HUES6 (cell line): ENCODE data around the gene SPTLC3.

Source experiments
- H3K27ac ChIP-seq: 2 replicates; pipeline ENCODE4 v1.7.0; 2013; ENCODE audit warnings: low read depth, mild to moderate bottlenecking, low read length, inconsistent platforms
- H3K27me3 ChIP-seq: 2 replicates; pipeline ENCODE4 v1.6.1; 2013; ENCODE audit warnings: low read length; ENCODE audit not compliant: control insufficient read depth, insufficient read depth
- H3K36me3 ChIP-seq: 2 replicates; pipeline ENCODE4 v1.6.1; 2013; ENCODE audit warnings: low read length; ENCODE audit not compliant: control insufficient read depth, insufficient read depth
- H3K4me1 ChIP-seq: 2 replicates; pipeline ENCODE4 v1.6.1; 2013; ENCODE audit warnings: low read length; ENCODE audit not compliant: control insufficient read depth, insufficient read depth
- H3K4me3 ChIP-seq: 2 replicates; pipeline ENCODE4 v1.5.1; 2013; ENCODE audit warnings: low read depth, low read length
- H3K9ac ChIP-seq: one replicate; pipeline ENCODE4 v1.6.1; 2013; ENCODE audit warnings: mild to moderate bottlenecking, low read length
- H3K9me3 ChIP-seq: 2 replicates; pipeline ENCODE4 v1.6.1; 2013; ENCODE audit warnings: low read depth, low read length; ENCODE audit not compliant: control insufficient read depth, insufficient read depth

SPTLC3 gene

GRCh38 chr20:13117200-13117599, 108.4 kb downstream of the SPTLC3 start:
- H3K9ac ChIP-seq = no peak overlapping the region
- no peak overlapping the region for H3K27ac ChIP-seq
- H3K36me3 ChIP-seq = no peaks in the 10 kb centered on the region
- peaks cover 9% of the 10 kb centered on the region; the same call in 1 of the 2 replicates for H3K4me1 ChIP-seq
- no peaks in the 10 kb centered on the region for H3K27me3 ChIP-seq
- no peak overlapping the region for H3K4me3 ChIP-seq
- H3K9me3 ChIP-seq = no peaks in the 10 kb centered on the region

GRCh38 chr20:13118676-13119075, 109.9 kb downstream of the SPTLC3 start:
- H3K4me1 ChIP-seq = peaks cover 9% of the 10 kb centered on the region; the same call in 1 of the 2 replicates
- H3K27me3 ChIP-seq = no peaks in the 10 kb centered on the region
- H3K9me3 ChIP-seq = no peaks in the 10 kb centered on the region
- H3K9ac ChIP-seq = no peak overlapping the region
- no peak overlapping the region for H3K4me3 ChIP-seq
- H3K36me3 ChIP-seq = no peaks in the 10 kb centered on the region
- H3K27ac ChIP-seq = no peak overlapping the region

- Histone ChIP-seq H3K4me3 (no peak overlapping the region), H3K36me3 (no peaks in the 10 kb centered on the region), H3K27me3 (no peaks in the 10 kb centered on the region), H3K9me3 (no peaks in the 10 kb centered on the region), H3K9ac (no peak overlapping the region), H3K27ac (no peak overlapping the region), H3K4me1 (peaks cover 9% of the 10 kb centered on the region; the same call in 1 of the 2 replicates)
Measured at GRCh38 chr20:13119583-13119982, 110.8 kb downstream of the SPTLC3 start.

- Histone ChIP-seq H3K9ac (no peak overlapping the region), H3K36me3 (no peaks in the 10 kb centered on the region), H3K4me1 (peaks cover 9% of the 10 kb centered on the region; the same call in 1 of the 2 replicates), H3K27ac (no peak overlapping the region), H3K27me3 (no peaks in the 10 kb centered on the region), H3K4me3 (no peak overlapping the region), H3K9me3 (no peaks in the 10 kb centered on the region)
Measured at GRCh38 chr20:13120471-13120870, 111.7 kb downstream of the SPTLC3 start.

GRCh38 chr20:13121840-13122515, 113.2 kb downstream of the SPTLC3 start:
- H3K27ac ChIP-seq = no peak overlapping the region
- no peaks in the 10 kb centered on the region for H3K27me3 ChIP-seq
- H3K9me3 ChIP-seq = no peaks in the 10 kb centered on the region
- H3K36me3 ChIP-seq = no peaks in the 10 kb centered on the region
- H3K4me1 ChIP-seq = peaks cover 9% of the 10 kb centered on the region; the same call in 1 of the 2 replicates
- H3K9ac ChIP-seq = no peak overlapping the region
- H3K4me3 ChIP-seq = no peak overlapping the region

GRCh38 chr20:13125486-13125885, 116.7 kb downstream of the SPTLC3 start:
- Histone ChIP-seq H3K4me3 (no peak overlapping the region), H3K9ac (no peak overlapping the region), H3K27me3 (no peaks in the 10 kb centered on the region), H3K4me1 (peaks cover 9% of the 10 kb centered on the region; the same call in 1 of the 2 replicates), H3K9me3 (peaks cover 7% of the 10 kb centered on the region), H3K27ac (no peak overlapping the region), H3K36me3 (no peaks in the 10 kb centered on the region)

- H3K9me3 ChIP-seq = peaks cover 7% of the 10 kb centered on the region
- no peak overlapping the region for H3K27ac ChIP-seq
- no peaks in the 10 kb centered on the region for H3K36me3 ChIP-seq
- H3K4me1 ChIP-seq = no peaks in the 10 kb centered on the region
- no peak overlapping the region for H3K9ac ChIP-seq
- no peak overlapping the region for H3K4me3 ChIP-seq
- H3K27me3 ChIP-seq = no peaks in the 10 kb centered on the region
Measured at GRCh38 chr20:13128173-13128572, 119.4 kb downstream of the SPTLC3 start.

- no peaks in the 10 kb centered on the region for H3K4me1 ChIP-seq
- H3K27ac ChIP-seq = no peak overlapping the region
- H3K36me3 ChIP-seq = no peaks in the 10 kb centered on the region
- no peak overlapping the region for H3K9ac ChIP-seq
- no peak overlapping the region for H3K4me3 ChIP-seq
- peaks cover 7% of the 10 kb centered on the region for H3K9me3 ChIP-seq
- H3K27me3 ChIP-seq = no peaks in the 10 kb centered on the region
Measured at GRCh38 chr20:13130061-13130706, 121.4 kb downstream of the SPTLC3 start.

- no peak overlapping the region for H3K9ac ChIP-seq
- no peaks in the 10 kb centered on the region for H3K4me1 ChIP-seq
- no peaks in the 10 kb centered on the region for H3K36me3 ChIP-seq
- H3K27me3 ChIP-seq = no peaks in the 10 kb centered on the region
- no peak overlapping the region for H3K4me3 ChIP-seq
- no peak overlapping the region for H3K27ac ChIP-seq
- H3K9me3 ChIP-seq = peaks cover 7% of the 10 kb centered on the region
Measured at GRCh38 chr20:13130707-13131103, 121.9 kb downstream of the SPTLC3 start.

GRCh38 chr20:13131688-13132087, 122.9 kb downstream of the SPTLC3 start:
- Histone ChIP-seq H3K36me3 (no peaks in the 10 kb centered on the region), H3K4me1 (no peaks in the 10 kb centered on the region), H3K27ac (no peak overlapping the region), H3K27me3 (no peaks in the 10 kb centered on the region), H3K9me3 (peaks cover 7% of the 10 kb centered on the region), H3K9ac (no peak overlapping the region), H3K4me3 (no peak overlapping the region)

- Histone ChIP-seq H3K4me1 (no peaks in the 10 kb centered on the region), H3K27me3 (no peaks in the 10 kb centered on the region; the same call in 1 of the 2 replicates), H3K36me3 (no peaks in the 10 kb centered on the region), H3K9me3 (no peaks in the 10 kb centered on the region), H3K4me3 (no peak overlapping the region), H3K9ac (no peak overlapping the region), H3K27ac (no peak overlapping the region)
Measured at GRCh38 chr20:13139459-13140150, 130.8 kb downstream of the SPTLC3 start.
